NCI-H1105 treated with DMSO at 0.1 percent for 48 hours (cell line): ENCODE results near the gene ATXN1L.
"Not testable (repeated sequence)": the region's sequence is repeated elsewhere in the genome, so short reads cannot be mapped to it uniquely, and the experiment has no call there.

Source experiments
- DNase-seq: peaks from one replicate; lab custom pipeline; 2025; lab: John Stamatoyannopoulos, UW

ATXN1L gene

GRCh38 chr16:71853413-71853812 lies 7.6 kb downstream of the ATXN1L start:
- no peak for DNase-seq

DNA sequence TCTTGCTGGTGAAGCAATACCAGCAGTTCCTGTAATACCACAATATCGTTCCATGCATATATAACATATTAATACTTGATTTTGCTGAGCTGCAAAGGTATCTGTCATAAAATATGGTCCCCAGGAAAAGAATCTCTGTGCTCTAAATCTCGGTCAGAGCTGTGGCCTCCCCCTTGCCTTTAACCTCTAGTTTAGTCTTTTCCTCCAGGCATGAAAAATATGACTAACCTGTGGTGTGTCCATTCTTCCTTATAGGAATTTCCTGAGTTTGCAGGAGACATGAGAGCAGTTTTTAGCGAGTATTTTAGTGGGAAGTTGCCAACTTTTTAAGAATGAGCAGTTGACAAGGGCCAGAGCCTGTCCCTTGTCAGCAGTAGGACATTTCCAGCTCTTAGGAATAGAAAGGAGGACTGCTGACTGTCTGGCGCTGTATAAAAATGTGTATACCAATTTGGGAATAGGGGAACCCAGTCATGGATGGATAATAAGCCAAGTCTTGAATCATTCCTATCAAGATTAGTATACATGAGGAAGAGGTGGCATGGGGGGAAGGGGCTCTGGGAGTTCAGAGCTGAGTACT lies 8.7 kb downstream of the ATXN1L start:
- no peak for DNase-seq

DNA sequence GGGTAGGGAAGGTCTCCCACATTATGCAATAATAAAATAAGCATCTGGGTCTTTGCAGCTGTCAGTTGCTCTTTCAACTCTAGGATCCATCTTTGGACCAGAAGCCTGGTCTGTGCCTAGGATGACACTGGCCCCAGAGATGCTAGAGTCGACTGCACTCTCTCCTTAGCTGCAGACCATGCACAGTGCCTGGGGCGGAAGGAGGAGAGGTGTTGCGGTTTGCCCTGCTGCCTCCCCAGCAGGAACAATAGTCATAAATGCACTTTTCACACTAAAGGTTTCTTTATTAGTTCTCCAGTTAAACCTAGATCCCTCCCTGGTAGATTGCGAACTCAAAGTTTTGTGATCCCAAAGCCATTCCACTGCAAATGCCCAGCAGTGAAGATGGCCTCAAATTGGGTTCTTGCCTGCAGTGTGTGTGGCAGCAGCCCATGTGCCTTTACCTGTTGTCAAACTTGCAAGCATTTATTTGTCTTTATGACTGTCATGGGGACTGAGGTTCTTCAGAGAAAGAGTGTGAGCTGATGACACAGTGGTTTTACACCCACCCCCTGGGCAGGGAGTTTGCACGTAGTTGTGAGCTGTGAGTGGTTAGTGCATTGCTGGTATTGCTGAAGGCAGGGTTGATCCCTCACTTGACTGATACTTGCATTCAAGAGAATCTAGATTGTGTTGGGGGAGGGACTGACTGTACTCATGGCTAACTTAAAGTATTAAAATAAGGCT lies 10.3 kb downstream of the ATXN1L start:
- DNase-seq, result no peak

GRCh38 chr16:71859762-71860521 lies 14.2 kb downstream of the ATXN1L start:
- DNase-seq, result no peak

DNA sequence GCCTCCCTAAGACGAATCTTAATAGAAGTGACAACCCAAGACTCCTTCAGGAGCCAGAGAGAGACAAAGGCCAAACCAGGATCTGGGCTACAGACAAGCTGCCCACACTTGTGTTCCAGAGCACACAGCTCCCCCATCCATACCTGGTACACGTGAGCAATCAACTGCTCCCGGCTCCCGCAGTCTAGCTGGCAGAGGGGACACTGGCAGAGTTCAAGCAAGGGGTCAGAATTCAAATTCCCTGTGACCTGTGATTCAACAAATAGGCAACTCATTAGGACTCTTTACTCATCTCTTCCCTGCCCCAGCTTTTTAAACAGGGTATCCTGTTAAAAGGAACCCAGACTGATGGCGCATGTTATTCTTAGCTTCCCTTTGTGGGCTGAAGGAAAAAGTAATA lies 18.2 kb downstream of the ATXN1L start:
- DNase-seq, result no peak

- no peak for DNase-seq
Observed at GRCh38 chr16:71865173-71865863, 19.5 kb downstream of the ATXN1L start.

- not testable (repeated sequence) for DNase-seq
Observed at GRCh38 chr16:71867175-71867574, 21.4 kb downstream of the ATXN1L start.

- peak; percentile 23 for DNase-seq
Observed at GRCh38 chr16:71867939-71868338, 22.2 kb downstream of the ATXN1L start.

- DNase-seq, result no peak
Observed at GRCh38 chr16:71869089-71869488, 23.3 kb downstream of the ATXN1L start.

GRCh38 chr16:71870818-71871217 lies 25.0 kb downstream of the ATXN1L start:
- DNase-seq, result no peak

- no peak for DNase-seq
Observed at GRCh38 chr16:71873199-71873598, 27.4 kb downstream of the ATXN1L start.

- no peak for DNase-seq
Observed at GRCh38 chr16:71878911-71879310, 33.1 kb downstream of the ATXN1L start.

GRCh38 chr16:71880176-71880575 lies 34.4 kb downstream of the ATXN1L start:
- DNase-seq, result no peak

DNA sequence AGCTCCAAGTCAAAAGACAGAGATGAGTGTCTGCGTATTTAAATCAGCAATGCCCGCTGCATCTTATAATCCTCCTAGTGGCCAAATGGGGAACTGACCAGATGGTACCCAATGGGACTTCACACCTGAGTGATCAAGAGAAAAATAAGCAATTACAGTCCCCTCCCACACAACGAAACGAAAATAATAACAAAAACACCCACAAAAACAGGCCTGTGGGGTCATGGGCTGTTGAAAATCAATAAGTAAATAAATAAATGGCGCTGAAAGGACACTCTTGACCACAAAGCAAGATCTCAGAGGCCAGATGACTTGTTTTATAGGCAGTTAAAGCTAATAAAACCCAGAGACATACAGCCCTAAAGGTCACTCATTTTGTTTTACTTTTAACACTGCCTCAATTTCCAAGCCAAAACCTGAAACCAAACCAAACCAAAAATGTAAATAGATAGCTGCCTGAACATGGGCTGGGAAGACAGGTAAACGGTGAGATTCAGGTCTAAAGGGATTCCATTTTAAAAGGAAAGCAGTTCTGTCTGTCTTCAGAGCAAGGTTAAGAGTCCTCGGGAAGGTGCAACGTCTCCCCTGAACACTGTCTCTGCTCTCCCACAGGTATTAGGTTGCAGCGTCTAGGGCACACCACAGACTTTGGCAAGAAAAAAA lies 36.9 kb downstream of the ATXN1L start:
- DNase-seq, result peak; percentile 55

DNA sequence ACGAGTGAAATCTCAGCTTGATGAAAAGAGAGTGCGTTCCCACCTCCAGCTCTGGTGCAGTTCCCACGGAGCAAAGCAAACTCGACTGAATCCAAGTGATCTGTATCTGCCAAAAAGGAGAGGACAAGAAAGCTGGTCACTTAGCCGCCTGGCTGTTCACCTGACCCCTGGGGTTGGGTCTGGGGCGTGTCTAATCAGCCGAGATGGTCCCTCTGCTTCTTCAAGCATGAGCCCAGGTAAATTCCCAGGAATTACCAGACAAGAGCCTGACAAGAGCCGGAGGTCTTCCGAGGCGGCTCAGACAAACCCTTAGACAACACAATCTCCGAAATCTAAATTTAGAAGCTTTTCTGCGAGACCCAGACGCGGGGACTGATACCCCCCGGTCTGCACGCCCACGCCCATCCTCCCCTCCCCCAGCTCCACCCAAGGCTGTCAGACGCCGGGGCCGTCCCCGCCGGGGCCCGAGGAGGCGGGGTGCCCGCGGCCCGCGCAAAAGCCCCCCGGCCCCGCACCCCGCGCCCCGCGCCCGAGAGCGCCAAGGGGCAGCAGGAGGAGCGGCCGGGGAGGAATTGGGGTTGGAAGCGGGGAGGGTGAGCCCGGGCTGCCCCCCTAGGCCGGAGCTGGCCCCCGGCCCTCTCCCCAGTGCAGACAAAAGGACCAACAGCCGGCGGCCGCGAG lies 37.5 kb downstream of the ATXN1L start:
- peak; percentile 28 for DNase-seq

DNA sequence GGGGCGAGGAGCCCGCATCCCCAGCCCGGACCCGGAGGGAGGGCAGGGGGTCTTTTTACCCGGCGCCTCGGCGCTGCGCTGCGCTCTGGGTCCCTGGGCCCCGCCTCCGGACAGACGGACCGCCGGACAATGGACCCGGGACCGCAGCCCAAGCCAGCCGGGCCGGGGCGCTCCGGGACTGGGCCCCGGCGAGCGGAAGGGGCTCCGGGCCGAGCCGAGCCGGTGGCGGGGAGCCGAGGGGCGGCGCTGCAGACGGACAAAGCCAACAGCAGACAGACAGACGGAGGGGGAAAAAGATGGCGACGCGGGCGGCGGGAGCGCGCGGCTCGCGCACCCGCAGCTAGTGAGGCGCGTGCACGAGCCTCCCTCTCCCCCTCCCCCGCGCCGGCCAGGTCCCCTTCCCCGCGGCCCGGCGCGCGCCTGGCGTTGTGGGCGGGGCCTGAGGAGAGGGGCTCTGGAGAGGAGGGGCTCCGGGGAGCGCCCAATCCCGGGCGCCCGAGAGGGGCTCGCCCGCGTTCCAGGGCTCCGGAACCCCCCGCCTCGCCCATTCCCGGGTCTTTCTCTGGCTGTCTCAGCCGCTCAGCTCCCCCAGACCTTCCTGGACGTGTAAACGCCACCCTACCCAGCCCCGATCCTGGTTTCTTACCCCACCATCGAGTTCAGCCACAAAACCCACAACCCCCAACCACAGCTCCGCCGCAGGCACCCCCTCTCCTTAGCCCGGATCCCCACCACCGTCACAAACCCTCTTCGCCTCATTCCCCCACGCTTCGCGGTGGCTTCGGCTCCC lies 38.3 kb downstream of the ATXN1L start, which contains the start of gene ZNF821:
Gene ZNF821 (minus strand): TSS at position 334 of the 790 bp plus-strand sequence. CDS start 4,236 bp downstream, outside the sequence.
- DNase-seq, result peak; percentile 62

- DNase-seq, result no peak
Observed at GRCh38 chr16:71885261-71885650, 39.5 kb downstream of the ATXN1L start.

DNA sequence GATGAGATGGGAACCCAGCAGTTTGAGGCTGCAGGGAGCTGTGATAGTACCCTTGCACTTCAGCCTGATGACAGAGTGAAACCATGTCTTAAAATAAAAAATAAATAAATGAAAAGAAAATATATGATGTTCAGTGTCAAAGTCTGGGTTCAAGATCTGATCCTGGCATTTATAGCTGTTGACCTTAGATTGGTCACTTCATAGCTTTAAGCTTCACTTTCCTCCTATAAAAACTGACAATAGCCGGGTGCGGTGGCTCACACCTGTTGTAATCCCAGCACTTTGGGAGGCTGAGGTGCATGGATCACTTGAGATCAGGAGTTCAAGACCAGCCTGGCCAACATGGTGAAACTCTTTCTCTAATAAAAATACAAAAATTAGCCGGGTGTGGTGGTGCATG lies 43.4 kb downstream of the ATXN1L start:
- no peak for DNase-seq

- no peak for DNase-seq
Observed at GRCh38 chr16:71893888-71894228, 48.1 kb downstream of the ATXN1L start.

GRCh38 chr16:71894229-71894920 lies 48.6 kb downstream of the ATXN1L start:
- peak; percentile 31 for DNase-seq
